Neuronal stem cell (in vitro differentiated cells): ENCODE results near the gene ANO3.

Source experiments
- DNase-seq: peaks from one replicate; pipeline ENCODE4 v3.0.0-alpha.2; 2013; ENCODE audit warnings: low spot score
- H2AFZ ChIP-seq: one replicate; pipeline ENCODE4 v1.6.1; 2013; ENCODE audit warnings: mild to moderate bottlenecking, low read length, inconsistent platforms
- H2AK5ac ChIP-seq: 2 replicates; pipeline ENCODE4 v1.6.1; 2013; ENCODE audit warnings: low read depth, mild to moderate bottlenecking, inconsistent platforms, low read length, moderate library complexity, mixed read lengths
- H2BK120ac ChIP-seq: 2 replicates; pipeline ENCODE4 v1.6.1; 2013; ENCODE audit warnings: low read depth, mild to moderate bottlenecking, inconsistent platforms, low read length, moderate library complexity, mixed read lengths
- H2BK12ac ChIP-seq: one replicate; pipeline ENCODE4 v1.6.1; 2013; ENCODE audit warnings: low read length, inconsistent platforms
- H2BK15ac ChIP-seq: 2 replicates; pipeline ENCODE4 v1.6.1; 2013; ENCODE audit warnings: mild to moderate bottlenecking, low read length, inconsistent platforms, mixed read lengths
- H2BK5ac ChIP-seq: one replicate; pipeline ENCODE4 v1.6.1; 2013; ENCODE audit warnings: inconsistent platforms, mild to moderate bottlenecking, low read length, moderate library complexity
- H3K14ac ChIP-seq: one replicate; pipeline ENCODE4 v1.6.1; 2013; ENCODE audit warnings: low read length, inconsistent platforms
- H3K18ac ChIP-seq: 2 replicates; pipeline ENCODE4 v1.6.1; 2013; ENCODE audit warnings: low read length, inconsistent platforms
- H3K23ac ChIP-seq: 2 replicates; pipeline ENCODE4 v1.6.1; 2013; ENCODE audit warnings: low read depth, mild to moderate bottlenecking, mixed read lengths, low read length, inconsistent platforms; ENCODE audit not compliant: poor library complexity
- H3K27ac ChIP-seq: replicated peaks from 3 replicates; pipeline ENCODE4 v1.5.1; 2013; ENCODE audit warnings: low read length, inconsistent platforms
- H3K27me3 ChIP-seq, 3 experiments: 2 replicates each; pipeline ENCODE4 v1.6.1; 2013; ENCODE audit warnings: low read length in 3 of 3, mild to moderate bottlenecking in 2 of 3, inconsistent platforms in 1 of 3, low read depth in 1 of 3, mixed read lengths in 1 of 3, moderate library complexity in 1 of 3; ENCODE audit not compliant: control insufficient read depth in 3 of 3, insufficient read depth in 3 of 3
- H3K36me3 ChIP-seq, 2 donors: replicated peaks in 1 of 2; 2 replicates each; pipeline ENCODE4 v1.6.1; 2013; ENCODE audit warnings: low read length in 2 of 2; ENCODE audit not compliant: control insufficient read depth in 2 of 2, insufficient read depth in 2 of 2
- H3K4ac ChIP-seq: 2 replicates; pipeline ENCODE4 v1.6.1; 2013; ENCODE audit warnings: inconsistent platforms, mild to moderate bottlenecking, low read length, moderate library complexity
- H3K4me1 ChIP-seq, 2 donors: 1 replicate in 1 of 2; 2 replicates in 1 of 2; pipeline ENCODE4 v1.6.1; 2013; ENCODE audit warnings: low read length in 2 of 2, low read depth in 1 of 2; ENCODE audit not compliant: control insufficient read depth in 2 of 2, insufficient read depth in 1 of 2
- H3K4me2 ChIP-seq: one replicate; pipeline ENCODE4 v1.6.1; 2013; ENCODE audit warnings: mild to moderate bottlenecking, low read length, inconsistent platforms; ENCODE audit not compliant: insufficient read depth, poor library complexity, severe bottlenecking
- H3K4me3 ChIP-seq, 2 donors: 2 replicates each; pipeline ENCODE4 v1.5.1; 2013; ENCODE audit warnings: low read length in 2 of 2, mild to moderate bottlenecking in 2 of 2, inconsistent platforms in 1 of 2, moderate library complexity in 1 of 2
- H3K79me1 ChIP-seq: one replicate; pipeline ENCODE4 v1.6.1; 2013; ENCODE audit warnings: low read depth, mild to moderate bottlenecking, inconsistent platforms, low read length, moderate library complexity
- H3K9ac ChIP-seq: one replicate; pipeline ENCODE4 v1.6.1; 2013; ENCODE audit warnings: mild to moderate bottlenecking, low read depth, low read length, inconsistent platforms; ENCODE audit not compliant: poor library complexity
- H3K9me3 ChIP-seq, 2 donors: replicated peaks in 1 of 2; 2 replicates each; pipeline versions ENCODE3 to v1.6.1; 2013; ENCODE audit warnings: low read length in 2 of 2, mild to moderate bottlenecking in 2 of 2, inconsistent platforms in 1 of 2, low read depth in 1 of 2, mixed read lengths in 1 of 2, moderate library complexity in 1 of 2; ENCODE audit not compliant: control insufficient read depth in 2 of 2, insufficient read depth in 1 of 2
- H4K8ac ChIP-seq: one replicate; pipeline ENCODE4 v1.6.1; 2013; ENCODE audit warnings: low read depth, mild to moderate bottlenecking, inconsistent platforms, low read length, moderate library complexity
- H4K91ac ChIP-seq: one replicate; pipeline ENCODE4 v1.6.1; 2013; ENCODE audit warnings: low read length, low read depth, mild to moderate bottlenecking, inconsistent platforms; ENCODE audit not compliant: poor library complexity
- WGBS, 2 donors: extraction: QIAGEN DNeasy Blood & Tissue Kit; methylation state at CpG; one replicate each; pipeline ENCODE4 v1.1.7; 2013; ENCODE audit warnings: missing lambda C conversion rate in 2 of 2, mixed read lengths in 1 of 2; ENCODE audit not compliant: insufficient read length in 2 of 2, insufficient replicate concordance in 1 of 2; ENCODE audit errors: extremely low coverage in 2 of 2; 5-methylcytosine and 5-hydroxymethylcytosine counted together

Gene ANO3

DNA sequence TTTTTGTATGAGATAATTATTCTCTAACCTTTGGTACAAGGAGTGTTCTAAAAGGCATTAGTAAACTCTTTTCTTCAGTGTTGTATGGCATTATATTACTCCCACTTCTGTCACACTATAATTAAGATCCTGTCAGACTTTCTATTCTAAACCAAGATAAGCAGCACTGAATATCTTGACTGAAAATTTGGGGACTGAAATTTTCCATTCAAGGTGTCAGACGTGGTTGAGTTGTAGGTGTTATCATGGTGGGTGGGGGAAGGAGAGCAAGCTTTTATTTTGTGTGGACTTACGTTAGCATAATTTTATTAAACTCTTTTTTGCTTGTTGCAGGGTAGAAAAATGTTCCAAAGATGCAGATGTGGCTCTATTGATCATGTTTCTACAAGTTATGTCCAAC lies 217.2 kb downstream of the ANO3 start:
- Histone ChIP-seq H3K9ac (no peak overlapping the region), H4K91ac (no peak overlapping the region), H3K18ac (no peak overlapping the region), H2BK12ac (no peak overlapping the region), H3K79me1 (no peaks in the 10 kb centered on the region), H3K14ac (no peak overlapping the region), H3K4me1 (no peaks in the 10 kb centered on the region), H3K9me3 (no peaks in the 10 kb centered on the region), H3K36me3 (no peaks in the 10 kb centered on the region), H4K8ac (no peak overlapping the region), H2AK5ac (no peak overlapping the region), H2BK15ac (no peak overlapping the region), H2AFZ (no peak overlapping the region), H3K4me3 (no peak overlapping the region), H3K4me2 (no peak overlapping the region), H3K4ac (no peak overlapping the region), H3K27me3 (no peaks in the 10 kb centered on the region), H2BK5ac (no peak overlapping the region), H2BK120ac (no peak overlapping the region), H3K23ac (no peak overlapping the region), H3K27ac (no peak overlapping the region)
- no CpG with 5 or more reads among the region's 2 CpGs for WGBS, 2 donors
- DNase-seq = no peak

GRCh38 chr11:26550022-26550421 lies 218.1 kb downstream of the ANO3 start:
- no CpG with 5 or more reads among the region's 1 CpG for WGBS, 2 donors
- no peak overlapping the region for H3K9ac ChIP-seq

GRCh38 chr11:26551186-26551801 lies 219.4 kb downstream of the ANO3 start:
- no peak overlapping the region for H2AK5ac ChIP-seq
- no peak overlapping the region for H3K4ac ChIP-seq
- H3K9me3 ChIP-seq = no peaks in the 10 kb centered on the region
- no peak overlapping the region for H2BK120ac ChIP-seq
- no peak overlapping the region for H3K14ac ChIP-seq
- DNase-seq = no peak
- H3K36me3 ChIP-seq = no peaks in the 10 kb centered on the region
- H3K18ac ChIP-seq = no peak overlapping the region
- no peak overlapping the region for H2BK5ac ChIP-seq
- no peak overlapping the region for H3K4me3 ChIP-seq
- no peak overlapping the region for H2AFZ ChIP-seq
- no peaks in the 10 kb centered on the region for H3K79me1 ChIP-seq
- no peak overlapping the region for H2BK15ac ChIP-seq
- no peaks in the 10 kb centered on the region for H3K27me3 ChIP-seq
- H3K4me2 ChIP-seq = no peak overlapping the region
- no peak overlapping the region for H2BK12ac ChIP-seq
- no peaks in the 10 kb centered on the region for H3K4me1 ChIP-seq
- no peak overlapping the region for H4K8ac ChIP-seq
- H4K91ac ChIP-seq = no peak overlapping the region
- no peak overlapping the region for H3K9ac ChIP-seq
- no peak overlapping the region for H3K27ac ChIP-seq
- no CpG with 5 or more reads among the region's 1 CpG for WGBS, 2 donors
- H3K23ac ChIP-seq = no peak overlapping the region

More at GRCh38 chr11:26550022-26550421, 218.1 kb downstream of the ANO3 start:
- Histone ChIP-seq H3K18ac (no peak overlapping the region), H2BK12ac (no peak overlapping the region), H4K8ac (no peak overlapping the region), H2BK15ac (no peak overlapping the region), H3K4ac (no peak overlapping the region), H2AFZ (no peak overlapping the region), H3K79me1 (no peaks in the 10 kb centered on the region), H3K4me1 (no peaks in the 10 kb centered on the region), H3K23ac (no peak overlapping the region), H2AK5ac (no peak overlapping the region), H3K27ac (no peak overlapping the region), H3K4me2 (no peak overlapping the region), H3K27me3 (no peaks in the 10 kb centered on the region), H3K9me3 (no peaks in the 10 kb centered on the region), H2BK5ac (no peak overlapping the region), H4K91ac (no peak overlapping the region), H3K4me3 (no peak overlapping the region), H2BK120ac (no peak overlapping the region), H3K14ac (no peak overlapping the region), H3K36me3 (no peaks in the 10 kb centered on the region)
- no peak for DNase-seq

DNA sequence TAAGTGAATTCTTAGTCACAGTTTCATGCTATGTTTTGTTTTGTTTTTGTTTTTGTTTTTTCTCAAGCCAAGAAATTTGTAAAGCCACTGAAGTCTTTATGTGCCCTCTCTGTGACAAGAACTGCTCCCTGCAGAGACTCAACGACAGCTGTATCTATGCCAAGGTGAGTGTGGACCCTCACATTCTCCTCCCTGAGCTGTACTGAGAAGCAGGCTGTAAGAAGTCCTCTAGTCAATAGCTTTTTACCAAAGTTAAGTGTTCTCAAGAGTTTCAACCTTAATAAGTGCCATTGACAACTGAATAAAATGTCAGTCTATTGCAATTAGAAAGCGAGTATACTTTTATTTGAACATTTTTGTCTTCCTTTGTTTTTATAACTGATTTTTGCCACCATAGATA lies 221.3 kb downstream of the ANO3 start:
- no peak overlapping the region for H2AK5ac ChIP-seq
- no peaks in the 10 kb centered on the region for H3K79me1 ChIP-seq
- H3K4me2 ChIP-seq = no peak overlapping the region
- H3K23ac ChIP-seq = no peak overlapping the region
- H2BK120ac ChIP-seq = no peak overlapping the region
- H3K9ac ChIP-seq = no peak overlapping the region
- H3K18ac ChIP-seq = no peak overlapping the region
- no peak overlapping the region for H3K27ac ChIP-seq
- no peak overlapping the region for H4K91ac ChIP-seq
- H3K36me3 ChIP-seq = no peaks in the 10 kb centered on the region
- no peak overlapping the region for H3K4me3 ChIP-seq
- H3K4me1 ChIP-seq = peaks cover 1 to 6% of the 10 kb centered on the region in 2 donors
- H3K4ac ChIP-seq = no peak overlapping the region
- no peak for DNase-seq
- H4K8ac ChIP-seq = no peak overlapping the region
- H3K9me3 ChIP-seq = no peaks in the 10 kb centered on the region
- H3K14ac ChIP-seq = no peak overlapping the region
- H2BK15ac ChIP-seq = no peak overlapping the region
- H2BK12ac ChIP-seq = no peak overlapping the region
- H3K27me3 ChIP-seq = no peaks in the 10 kb centered on the region
- H2BK5ac ChIP-seq = no peak overlapping the region
- no CpG with 5 or more reads among the region's 2 CpGs for WGBS, 2 donors
- peak overlapping the region; percentile 28 for H2AFZ ChIP-seq
